HuH-7 (cell line): ENCODE results near the gene PRKCQ.
"Not testable (repeated sequence)": the region's sequence is repeated elsewhere in the genome, so short reads cannot be mapped to it uniquely, and the experiment has no call there.

Experiments used
- DNase-seq: peaks from one replicate; pipeline ENCODE4 v3.0.0; 2011; ENCODE audit warnings: low spot score

The PRKCQ gene

GRCh38 chr10:6456067-6456466 is 124.0 kb downstream of the PRKCQ start:
- DNase-seq: no peak

- no peak for DNase-seq
Observed at GRCh38 chr10:6455592-6455991, 124.5 kb downstream of the PRKCQ start.

DNA sequence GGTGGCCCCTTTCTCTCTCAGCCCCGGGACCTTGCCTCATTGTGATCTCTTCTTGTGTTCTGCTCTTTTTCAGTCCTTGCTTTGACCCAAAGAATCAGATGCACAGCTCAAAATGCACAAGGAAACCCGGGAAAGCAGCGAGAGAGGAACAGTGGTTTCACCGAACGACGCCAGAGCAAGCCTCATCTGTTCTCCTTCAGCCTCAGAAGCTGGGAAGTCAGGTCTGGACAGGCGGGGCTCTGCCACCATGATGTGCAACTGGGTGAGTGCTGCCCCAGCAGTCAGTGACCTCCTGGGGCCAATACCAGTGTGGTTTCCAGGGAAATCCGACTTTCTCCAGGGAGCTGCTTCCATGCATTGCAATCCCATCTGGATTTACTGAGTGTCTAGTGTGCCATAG is 133.4 kb downstream of the PRKCQ start:
- no peak for DNase-seq

DNA sequence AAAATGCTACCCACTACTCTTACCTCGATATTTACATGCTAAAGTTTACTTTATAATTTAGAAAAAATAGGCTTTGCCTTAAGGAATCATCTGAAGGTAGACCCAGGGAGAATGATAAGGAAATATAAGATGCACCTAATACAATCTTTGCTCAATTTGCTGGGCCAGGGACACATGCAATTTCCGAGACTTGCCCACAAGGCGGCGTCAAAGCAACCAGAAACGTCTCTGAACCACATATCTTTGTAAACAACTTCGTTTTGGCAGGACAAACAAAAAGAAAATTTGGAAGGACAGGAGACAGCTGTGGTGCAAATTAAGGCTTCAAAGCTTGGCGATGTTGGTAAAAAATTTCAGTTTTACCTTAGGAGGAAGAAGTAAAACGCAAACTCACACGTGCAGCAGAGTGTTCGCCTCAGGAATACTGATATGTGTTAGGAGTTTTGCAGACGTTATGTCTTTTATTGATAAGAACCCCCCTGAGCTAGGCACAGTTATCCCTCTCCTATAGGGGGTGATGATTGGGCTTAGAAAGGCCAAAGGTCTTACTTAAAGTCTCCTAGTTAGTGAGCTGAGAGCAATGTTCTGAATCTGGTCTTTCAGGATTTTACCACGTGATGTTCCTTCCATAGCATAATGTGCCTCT is 134.3 kb downstream of the PRKCQ start:
- DNase-seq: peak; percentile 30

DNA sequence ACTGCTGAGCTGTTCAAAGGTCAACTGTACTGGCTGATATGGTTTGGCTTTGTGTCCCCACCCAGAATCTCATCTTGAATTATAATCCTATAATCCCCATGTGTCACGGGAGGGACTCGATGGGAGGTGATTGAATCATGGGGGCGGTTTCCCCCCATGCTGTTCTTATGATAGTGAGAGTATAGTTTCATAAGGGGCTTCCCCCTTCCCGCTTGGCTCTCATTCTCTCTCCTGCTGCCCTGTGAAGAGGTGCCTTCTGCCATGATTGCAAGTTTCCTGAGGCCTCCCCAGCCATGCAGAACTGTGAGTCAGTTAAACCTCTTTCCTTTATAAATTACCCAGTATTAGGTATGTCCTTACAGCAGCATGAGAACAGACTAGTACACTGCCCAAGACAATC is 140.2 kb downstream of the PRKCQ start:
- DNase-seq: not testable (repeated sequence)

DNA sequence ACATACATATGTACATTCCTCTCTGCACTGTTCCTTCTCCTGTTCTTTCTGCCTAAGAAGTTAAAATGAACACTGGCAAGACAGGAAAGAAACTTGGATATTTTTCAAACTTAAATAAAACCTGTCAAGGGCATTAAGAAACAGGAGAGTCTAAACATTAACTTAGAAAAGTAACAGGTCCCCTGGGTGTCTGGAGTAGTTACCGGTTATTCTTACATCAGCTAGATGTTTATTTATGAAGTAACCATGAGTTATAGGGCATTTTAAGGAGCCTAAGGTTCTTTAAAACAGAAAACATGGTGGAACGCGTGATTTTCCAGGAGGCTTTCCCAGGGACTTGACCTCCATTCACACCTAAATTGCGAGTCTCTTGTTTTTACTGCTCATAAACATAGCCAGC is 148.2 kb downstream of the PRKCQ start:
- no peak for DNase-seq

GRCh38 chr10:6431186-6431585 is 148.9 kb downstream of the PRKCQ start:
- DNase-seq: no peak

DNA sequence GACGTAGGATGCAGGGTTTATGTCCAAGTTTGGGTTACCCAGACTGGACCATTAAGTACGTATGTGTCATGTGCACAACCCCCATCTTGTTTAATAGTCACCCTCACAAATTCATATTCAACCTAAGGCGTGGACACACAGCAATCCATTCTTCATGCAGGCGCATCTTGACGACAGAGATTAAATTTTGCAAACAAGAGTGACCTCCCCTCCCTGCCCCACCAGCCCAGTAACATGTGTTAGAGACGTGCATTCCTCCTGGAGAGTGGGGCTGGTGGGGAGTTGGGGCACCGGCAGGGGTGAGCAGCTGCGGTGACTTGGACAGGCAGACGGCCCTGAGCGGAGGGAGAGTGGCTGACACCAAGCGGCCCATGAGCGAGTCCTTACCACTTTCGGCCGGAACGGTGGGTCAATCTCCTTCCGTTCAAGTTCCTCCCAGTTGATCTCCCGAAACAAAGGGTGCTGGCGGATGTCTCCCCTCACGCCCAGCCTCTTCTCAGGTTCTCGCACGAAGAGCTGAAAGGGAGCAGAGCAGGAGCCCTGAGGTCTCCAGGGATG is 149.6 kb downstream of the PRKCQ start:
- DNase-seq: no peak

- no peak for DNase-seq
Observed at GRCh38 chr10:6427357-6427959, 152.6 kb downstream of the PRKCQ start.

- DNase-seq: no peak
Observed at GRCh38 chr10:6426317-6426716, 153.8 kb downstream of the PRKCQ start.

DNA sequence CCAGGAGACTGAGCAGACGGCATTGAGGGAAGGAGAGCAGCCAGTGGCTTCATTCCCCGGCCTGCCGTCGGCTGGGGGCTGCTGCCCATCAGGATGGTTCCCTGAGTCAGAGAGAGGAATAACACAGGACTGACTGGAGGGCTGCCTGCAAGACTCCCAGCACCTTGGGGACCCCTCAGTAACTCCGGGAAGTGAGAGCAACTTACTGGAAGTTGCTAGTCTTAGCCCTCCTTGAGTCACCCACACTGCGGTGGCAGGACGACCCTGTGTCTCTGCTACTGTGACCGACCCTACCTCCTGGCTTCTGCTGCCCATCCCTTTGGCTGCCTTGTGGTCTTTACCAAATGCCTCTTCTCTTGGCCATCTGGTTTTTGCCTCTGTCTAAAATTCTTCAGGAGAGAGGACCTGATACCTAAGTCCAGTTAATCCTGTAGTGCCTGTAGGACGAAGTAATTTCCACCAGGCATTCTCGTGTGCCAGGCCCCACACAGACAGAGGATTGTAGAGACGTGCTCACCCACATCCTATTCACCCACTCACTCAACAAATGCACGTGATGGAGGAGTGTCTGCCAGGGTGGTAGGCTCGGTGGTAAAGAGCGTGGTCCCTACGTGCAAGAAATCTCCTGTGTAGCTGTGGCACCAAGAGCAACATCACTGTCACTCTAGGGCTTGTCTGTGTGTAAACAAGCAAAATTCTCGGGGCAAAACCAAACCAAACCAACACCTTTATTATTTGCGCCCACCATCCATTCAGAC is 156.5 kb downstream of the PRKCQ start:
- DNase-seq: no peak

DNA sequence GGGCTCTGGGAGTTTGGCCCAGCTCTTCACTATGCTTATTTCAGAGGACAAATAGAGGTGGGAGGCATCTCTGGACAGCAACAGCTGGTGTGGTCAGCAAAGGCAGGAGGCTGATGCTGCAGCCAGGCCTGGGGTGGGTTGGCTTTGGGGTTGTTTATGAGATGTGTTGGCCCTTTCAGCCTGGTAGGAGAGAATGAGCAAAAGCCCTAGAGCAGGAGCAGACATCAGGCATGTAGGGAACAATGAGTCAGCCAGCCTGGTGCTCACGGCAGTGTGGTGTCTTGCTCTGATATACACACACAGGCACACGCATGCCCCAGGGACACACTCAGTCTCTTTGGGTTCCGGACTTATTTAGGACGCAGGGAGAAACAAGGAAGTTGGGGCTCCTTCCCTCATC is 157.1 kb downstream of the PRKCQ start:
- DNase-seq: no peak

- no peak for DNase-seq
Observed at GRCh38 chr10:6418613-6419216, 161.4 kb downstream of the PRKCQ start.

DNA sequence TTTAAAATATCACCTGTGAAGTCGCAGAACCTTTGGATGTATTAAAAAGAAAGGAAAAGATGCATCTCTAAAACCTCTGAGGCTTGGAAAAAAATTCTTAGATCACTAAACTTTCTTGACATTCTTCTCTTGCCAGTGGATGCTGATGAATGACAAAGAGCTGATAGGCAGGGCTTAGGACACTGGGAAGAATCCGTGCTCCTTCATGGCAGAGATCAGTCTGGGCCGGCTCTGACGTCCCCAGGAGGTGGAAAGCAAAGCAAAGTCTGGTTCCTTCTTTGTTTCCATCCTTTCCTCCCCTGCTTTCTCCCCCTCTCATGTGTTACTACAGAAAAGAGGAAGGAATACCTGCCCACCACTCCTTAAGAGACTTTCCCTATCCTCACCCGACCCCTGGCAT is 161.9 kb downstream of the PRKCQ start:
- DNase-seq: no peak

DNA sequence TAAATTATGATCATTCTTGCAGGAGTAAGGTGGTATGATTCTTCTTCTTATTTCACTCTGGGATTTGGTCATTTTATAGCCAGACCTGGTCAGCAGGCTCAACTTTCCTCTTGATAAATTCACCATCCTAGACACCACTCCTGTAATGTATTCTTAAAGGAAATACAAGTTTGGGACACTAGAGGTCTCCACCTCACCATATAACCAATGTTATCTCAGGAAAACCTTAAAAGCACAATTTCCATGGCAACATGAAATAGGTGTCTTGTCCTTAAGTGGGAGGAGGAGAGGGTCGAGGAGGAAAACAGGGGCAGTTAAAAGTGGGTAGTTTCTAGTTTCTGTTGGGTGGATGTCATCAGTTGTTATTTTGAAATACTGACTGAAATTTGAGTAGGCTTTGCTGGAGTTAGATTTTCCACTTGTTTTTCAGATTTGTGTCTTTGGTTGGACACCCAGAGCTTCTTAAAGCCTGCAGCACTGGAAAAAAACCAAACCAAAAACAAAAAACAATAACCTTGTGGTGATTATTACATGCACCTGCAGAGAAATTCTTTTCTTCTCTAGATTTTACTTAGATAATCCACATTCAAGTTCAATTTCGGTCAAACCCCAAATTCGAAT is 163.1 kb downstream of the PRKCQ start:
- DNase-seq: peak; percentile 44

GRCh38 chr10:6411436-6411835 is 168.6 kb downstream of the PRKCQ start:
- no peak for DNase-seq

DNA sequence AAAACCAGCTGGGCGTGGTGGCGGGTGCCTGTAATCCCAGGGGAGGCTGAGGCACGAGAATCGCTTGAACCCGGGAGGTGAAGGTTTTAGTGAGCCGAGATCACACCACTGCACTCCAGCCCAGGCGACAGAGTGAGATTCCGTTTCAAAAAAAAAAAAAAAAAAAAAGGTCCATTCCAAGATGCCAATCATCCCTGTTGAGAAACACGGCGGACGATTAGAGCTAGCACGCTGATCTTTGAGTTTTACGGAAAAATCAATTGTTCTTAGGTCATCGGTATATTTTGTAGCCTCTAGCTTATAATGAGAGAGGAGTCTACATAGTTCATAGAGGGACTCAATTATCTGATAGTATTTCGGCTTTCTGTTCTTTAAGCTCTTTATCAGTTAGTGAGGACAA is 169.2 kb downstream of the PRKCQ start:
- no peak for DNase-seq

DNA sequence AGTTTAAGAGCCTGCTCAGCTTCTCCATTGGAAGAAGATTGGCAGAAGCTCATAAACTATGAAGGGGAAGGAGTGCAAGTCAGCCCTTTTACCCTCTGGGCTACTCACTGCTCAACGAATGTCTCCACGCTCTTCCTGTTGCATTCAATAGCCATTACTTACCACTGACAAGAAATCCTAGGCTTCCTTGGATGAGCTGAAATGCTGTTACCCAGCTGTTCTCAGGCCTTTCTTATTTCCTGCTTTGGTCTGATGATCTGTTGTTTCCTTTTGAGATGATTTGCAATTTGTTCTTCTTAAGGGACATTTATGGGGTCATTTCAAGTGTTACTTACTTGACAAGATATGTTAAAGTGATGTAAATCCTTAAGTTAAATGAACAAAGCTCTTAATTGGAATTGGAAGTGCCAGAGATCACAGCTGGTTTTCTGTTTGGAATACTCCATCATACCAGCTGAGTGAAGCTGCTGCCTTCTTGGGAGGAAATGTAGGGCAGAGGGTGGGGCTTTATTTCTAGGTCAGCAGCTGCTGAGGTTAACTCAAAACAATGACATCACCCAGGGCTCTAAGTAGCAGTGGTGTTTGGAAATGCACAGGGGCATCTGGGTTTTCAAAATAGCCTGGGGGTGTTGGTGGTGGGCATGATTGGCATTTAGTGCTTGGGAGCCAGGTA is 170.0 kb downstream of the PRKCQ start:
- no peak for DNase-seq

- no peak for DNase-seq
Observed at GRCh38 chr10:6408799-6409198, 171.3 kb downstream of the PRKCQ start.

- no peak for DNase-seq
Observed at GRCh38 chr10:6407034-6407721, 172.9 kb downstream of the PRKCQ start.
